IMR-90 (cell line): Measurements from ENCODE around the gene ELL3. TPM values are rescaled to one million over a fixed set of nuclear protein-coding genes. Genes with fewer than 3 reads are reported as not detected.

Experiments
- ATAC-seq: fragments of 200-7000 bp; cut with Tn5 transposase; 2 replicates; pipeline ENCODE4 v1.9.1; 2020; ENCODE audit warnings: low read depth, mild to moderate bottlenecking, moderate library complexity
- BruUV-seq: library from RNA; stranded (reverse); fragments of 400-500 nt; replicated peaks from 2 replicates; lab custom pipeline; 2021; lab: Mats Ljungman, UMichigan
- CTCF ChIA-PET: fragments of 300-600 bp; formaldehyde crosslinking; extraction: SDS; loops from one replicate; lab custom pipeline; 2021; ENCODE audit warnings: antibody characterized with exemption; lab: Yijun Ruan, JAX
- POLR2A ChIA-PET: fragments of 300-600 bp; sonication (Branson Sonifier 250); formaldehyde crosslinking; loops from one replicate; lab custom pipeline; 2022; ENCODE audit warnings: antibody characterized with exemption; ENCODE audit not compliant: unreplicated experiment; lab: Charles Lee
- DNase-seq: peaks from one replicate; pipeline ENCODE4 v3.0.0; 2013
- H2AFZ ChIP-seq: replicated peaks from 2 replicates; pipeline ENCODE3; 2013; ENCODE audit warnings: low read length, mild to moderate bottlenecking; ENCODE audit not compliant: poor library complexity
- H2AK5ac ChIP-seq: 2 replicates; pipeline ENCODE4 v1.6.1; 2013; ENCODE audit warnings: low read depth, low read length, inconsistent platforms
- H2AK9ac ChIP-seq: replicated peaks from 2 replicates; pipeline ENCODE3; 2013; ENCODE audit warnings: mild to moderate bottlenecking, low read depth, low read length, moderate library complexity; ENCODE audit not compliant: poor library complexity
- H2BK120ac ChIP-seq: 2 replicates; pipeline ENCODE4 v1.6.1; 2013; ENCODE audit warnings: low read depth, low read length, inconsistent platforms
- H2BK15ac ChIP-seq: 3 replicates; pipeline ENCODE4 v1.6.1; 2013; ENCODE audit warnings: low read depth, low read length, inconsistent platforms
- H2BK20ac ChIP-seq: 2 replicates; pipeline ENCODE4 v1.6.1; 2013; ENCODE audit warnings: low read depth, mild to moderate bottlenecking, inconsistent platforms, low read length, moderate library complexity
- H2BK5ac ChIP-seq: 2 replicates; pipeline ENCODE4 v1.6.1; 2013; ENCODE audit warnings: mild to moderate bottlenecking, low read depth, low read length, inconsistent platforms; ENCODE audit not compliant: poor library complexity, severe bottlenecking
- H3K14ac ChIP-seq: replicated peaks from 2 replicates; pipeline ENCODE4 v1.6.1; 2013; ENCODE audit warnings: low read depth, low read length, inconsistent platforms
- H3K18ac ChIP-seq: 2 replicates; pipeline ENCODE4 v1.6.1; 2013; ENCODE audit warnings: low read depth, low read length, control low read depth
- H3K23ac ChIP-seq: 2 replicates; pipeline ENCODE4 v1.6.1; 2013; ENCODE audit warnings: low read depth, low read length, inconsistent platforms
- H3K27ac ChIP-seq: 2 replicates; pipeline ENCODE4 v1.5.1; 2013; ENCODE audit warnings: mild to moderate bottlenecking, control low read depth, low read length; ENCODE audit not compliant: insufficient read depth
- H3K27me3 ChIP-seq: 2 replicates; pipeline ENCODE4 v1.6.1; 2013; ENCODE audit warnings: low read length; ENCODE audit not compliant: control insufficient read depth, insufficient read depth
- H3K36me3 ChIP-seq: 2 replicates; pipeline ENCODE4 v1.6.1; 2013; ENCODE audit warnings: low read length, mixed read lengths; ENCODE audit not compliant: control insufficient read depth, insufficient read depth
- H3K4ac ChIP-seq: 2 replicates; pipeline ENCODE4 v1.6.1; 2013; ENCODE audit warnings: low read depth, low read length, inconsistent platforms
- H3K4me1 ChIP-seq: 2 replicates; pipeline ENCODE4 v1.6.1; 2013; ENCODE audit warnings: low read length, mixed read lengths; ENCODE audit not compliant: control insufficient read depth, insufficient read depth
- H3K4me2 ChIP-seq: 2 replicates; pipeline ENCODE4 v1.6.1; 2013; ENCODE audit warnings: low read depth, mild to moderate bottlenecking, control low read depth, low read length, moderate library complexity
- H3K4me3 ChIP-seq: 2 replicates; pipeline ENCODE4 v1.5.1; 2013; ENCODE audit warnings: low read depth, mild to moderate bottlenecking, control low read depth, low read length, moderate library complexity; ENCODE audit not compliant: insufficient read depth
- H3K56ac ChIP-seq: 2 replicates; pipeline ENCODE4 v1.6.1; 2013; ENCODE audit warnings: low read length, inconsistent platforms; ENCODE audit not compliant: insufficient read depth; ENCODE audit errors: extremely low read depth
- H3K79me1 ChIP-seq, 2 experiments: 2 replicates each; pipeline ENCODE4 v1.6.1; 2013; ENCODE audit warnings: low read length in 2 of 2, inconsistent platforms in 1 of 2, low read depth in 1 of 2
- H3K9ac ChIP-seq: 2 replicates; pipeline ENCODE4 v1.6.1; 2013; ENCODE audit warnings: low read depth, low read length, control low read depth
- H3K9me1 ChIP-seq: 2 replicates; pipeline ENCODE4 v1.6.1; 2013; ENCODE audit warnings: low read length, inconsistent platforms; ENCODE audit not compliant: insufficient read depth
- H3K9me3 ChIP-seq: 2 replicates; pipeline ENCODE4 v1.6.1; 2013; ENCODE audit warnings: low read length; ENCODE audit not compliant: control insufficient read depth, insufficient read depth
- H4K20me1 ChIP-seq: 2 replicates; pipeline ENCODE4 v1.6.1; 2013; ENCODE audit warnings: low read length, inconsistent platforms; ENCODE audit not compliant: insufficient read depth
- H4K5ac ChIP-seq: 2 replicates; pipeline ENCODE4 v1.6.1; 2013; ENCODE audit warnings: mild to moderate bottlenecking, low read depth, low read length, control low read depth
- H4K8ac ChIP-seq, 2 experiments: 2 replicates each; pipeline ENCODE4 v1.6.1; 2013; ENCODE audit warnings: low read depth in 2 of 2, low read length in 2 of 2, control low read depth in 1 of 2, inconsistent platforms in 1 of 2
- H4K91ac ChIP-seq: 2 replicates; pipeline ENCODE4 v1.6.1; 2013; ENCODE audit warnings: low read depth, low read length, inconsistent platforms; ENCODE audit not compliant: insufficient read depth
- BHLHE40 ChIP-seq: fragments of 150-350 bp; IDR thresholded peaks from 2 replicates; pipeline ENCODE4 v1.6.1; 2016; ENCODE audit warnings: mild to moderate bottlenecking, low read depth, low read length
- CEBPB ChIP-seq: IDR thresholded peaks from 2 replicates; pipeline ENCODE4 v1.6.1; 2012; ENCODE audit warnings: low read depth, low read length, improper control_type of control experiment
- CHD1 ChIP-seq: IDR thresholded peaks from 2 replicates; pipeline ENCODE4 v1.6.1; 2012; ENCODE audit warnings: low read depth, low read length, improper control_type of control experiment
- MAZ ChIP-seq: IDR thresholded peaks from 2 replicates; pipeline ENCODE4 v1.6.1; 2012; ENCODE audit warnings: low read depth, mild to moderate bottlenecking, low read length, improper control_type of control experiment, moderate library complexity, borderline replicate concordance
- MXI1 ChIP-seq: IDR thresholded peaks from 2 replicates; pipeline ENCODE4 v1.6.1; 2012; ENCODE audit warnings: low read depth, mild to moderate bottlenecking, low read length, moderate library complexity, borderline replicate concordance
- NFE2L2 ChIP-seq: fragments of 150-350 bp; IDR thresholded peaks from 2 replicates; pipeline ENCODE4 v1.6.1; 2016; ENCODE audit warnings: low read depth, mild to moderate bottlenecking, low read length
- POLR2A ChIP-seq: IDR thresholded peaks from 2 replicates; pipeline ENCODE4 v1.6.1; 2012; ENCODE audit warnings: mild to moderate bottlenecking, low read depth, low read length
- RAD21 ChIP-seq: IDR thresholded peaks from 2 replicates; pipeline ENCODE4 v1.6.1; 2012; ENCODE audit warnings: low read length, improper control_type of control experiment
- RCOR1 ChIP-seq: IDR thresholded peaks from 2 replicates; pipeline ENCODE4 v1.6.1; 2012; ENCODE audit warnings: mild to moderate bottlenecking, low read length, improper control_type of control experiment; ENCODE audit not compliant: insufficient replicate concordance
- RFX5 ChIP-seq: IDR thresholded peaks from 2 replicates; pipeline ENCODE4 v1.8.0; 2012; ENCODE audit warnings: low read depth, mild to moderate bottlenecking, low read length, moderate library complexity
- USF2 ChIP-seq: fragments of 150-350 bp; IDR thresholded peaks from 2 replicates; pipeline ENCODE4 v1.6.1; 2017; ENCODE audit warnings: mild to moderate bottlenecking, antibody characterized with exemption, low read length, low read depth
- WGBS, 2 experiments: methylation state at CpG; one replicate each; pipeline versions ENCODE4 v1.1.5 to v1.1.7; 2013; ENCODE audit warnings: missing lambda C conversion rate in 2 of 2; ENCODE audit not compliant: insufficient read length in 1 of 2; ENCODE audit errors: extremely low coverage in 2 of 2; 5-methylcytosine and 5-hydroxymethylcytosine counted together
- dilution Hi-C: fragments of 300-500 bp; cut with HindIII; formaldehyde crosslinking; loops from one replicate; pipeline ENCODE4 v1.14.3; 2018; ENCODE audit warnings: low sequenced_read_pairs; ENCODE audit not compliant: unreplicated experiment
- in situ Hi-C: fragments of 300-500 bp; cut with MboI; formaldehyde crosslinking; loops from 3 replicates; pipeline ENCODE4 v1.14.3; 2019; ENCODE audit warnings: low sequenced_read_pairs, inconsistent platforms, mixed read lengths
- intact Hi-C: fragments of 100-400 bp; cut with micrococcal nuclease; formaldehyde crosslinking; loops from 2 replicates; pipeline ENCODE4 v1.10.0; 2022
- polyA plus RNA-seq, 3 experiments: library from polyadenylated mRNA; depleted of rRNA; stranded (reverse); fragments of >200 nt; gene quantifications; 2 replicates each; pipeline ENCODE4 v1.2.3, GENCODE V29; 2012; ENCODE audit warnings: low replicate concordance in 1 of 3
- total RNA-seq: library from RNA; depleted of rRNA; stranded (reverse); fragments of >200 nt; gene quantifications from 2 replicates; pipeline ENCODE4 v1.2.3, GENCODE V29; 2012
- TF ChIP-seq, protein P1 (sequence below): conservative IDR thresholded peaks from 2 replicates; pipeline ENCODE4 v1.5.1; 2012; ENCODE audit warnings: mild to moderate bottlenecking, low read depth, low read length, improper control_type of control experiment

ELL3 gene
- total and polyA plus RNA-seq, 2 of the 4 experiments (the other 2 are of a cell fraction), result 1.2 to 1.6 TPM

DNA sequence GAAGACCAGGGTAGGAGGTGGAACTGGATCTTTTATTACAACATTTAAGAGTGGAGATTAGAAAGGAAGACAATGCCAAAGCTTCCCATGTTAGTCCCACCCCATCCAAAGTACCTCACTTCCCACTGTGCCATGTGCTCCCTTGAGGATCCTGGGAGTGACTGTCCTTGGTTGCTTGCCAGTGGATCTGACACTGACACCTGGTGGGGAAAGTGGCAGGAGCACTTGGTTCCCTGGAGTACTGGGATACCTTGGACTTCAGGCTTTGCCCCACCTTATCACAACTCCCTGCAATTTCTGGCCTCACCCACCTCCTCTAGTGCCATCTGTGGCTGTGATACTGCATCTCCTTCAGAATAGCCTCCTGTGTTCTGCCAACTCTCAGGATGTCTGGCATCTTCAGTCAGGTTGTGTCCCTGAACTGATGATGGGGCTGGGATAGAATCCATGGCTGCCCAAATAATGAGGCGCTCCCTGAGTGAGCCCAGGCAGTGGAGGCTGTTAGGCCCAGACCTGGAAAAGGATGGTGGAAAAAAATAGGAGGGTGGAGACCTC is 1.3 kb downstream of the ELL3 start (continued):
- no peak for TF ChIP-seq RCOR1

- TF ChIP-seq MXI1, result no peak
- no peak for TF ChIP-seq CEBPB
- TF ChIP-seq CHD1, result no peak
- no peak for TF ChIP-seq MAZ
- no peak for TF ChIP-seq POLR2A
- TF ChIP-seq BHLHE40, result no peak
- TF ChIP-seq RCOR1, result no peak
- TF ChIP-seq RAD21, result no peak
- no peak for TF ChIP-seq RFX5
- no peak for TF ChIP-seq NFE2L2
- no peak for TF ChIP-seq USF2
- TF ChIP-seq, protein P1, sequence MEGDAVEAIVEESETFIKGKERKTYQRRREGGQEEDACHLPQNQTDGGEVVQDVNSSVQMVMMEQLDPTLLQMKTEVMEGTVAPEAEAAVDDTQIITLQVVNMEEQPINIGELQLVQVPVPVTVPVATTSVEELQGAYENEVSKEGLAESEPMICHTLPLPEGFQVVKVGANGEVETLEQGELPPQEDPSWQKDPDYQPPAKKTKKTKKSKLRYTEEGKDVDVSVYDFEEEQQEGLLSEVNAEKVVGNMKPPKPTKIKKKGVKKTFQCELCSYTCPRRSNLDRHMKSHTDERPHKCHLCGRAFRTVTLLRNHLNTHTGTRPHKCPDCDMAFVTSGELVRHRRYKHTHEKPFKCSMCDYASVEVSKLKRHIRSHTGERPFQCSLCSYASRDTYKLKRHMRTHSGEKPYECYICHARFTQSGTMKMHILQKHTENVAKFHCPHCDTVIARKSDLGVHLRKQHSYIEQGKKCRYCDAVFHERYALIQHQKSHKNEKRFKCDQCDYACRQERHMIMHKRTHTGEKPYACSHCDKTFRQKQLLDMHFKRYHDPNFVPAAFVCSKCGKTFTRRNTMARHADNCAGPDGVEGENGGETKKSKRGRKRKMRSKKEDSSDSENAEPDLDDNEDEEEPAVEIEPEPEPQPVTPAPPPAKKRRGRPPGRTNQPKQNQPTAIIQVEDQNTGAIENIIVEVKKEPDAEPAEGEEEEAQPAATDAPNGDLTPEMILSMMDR, result no peak
- POLR2A ChIA-PET, result no interaction called here
- in situ Hi-C loops, result no loop called here
These were observed 2.7 kb downstream of the ELL3 start for GRCh38 chr15:43774062-43774461.

More at GRCh38 chr15:43774062-43774461, 2.7 kb downstream of the ELL3 start:
- Histone ChIP-seq H2BK15ac (no peak overlapping the region), H3K9me3 (no peaks in the 10 kb centered on the region), H3K18ac (no peak overlapping the region), H3K27me3 (no peaks in the 10 kb centered on the region), H3K23ac (no peak overlapping the region), H3K27ac (no peak overlapping the region), H4K20me1 (no peaks in the 10 kb centered on the region; the same call in none of the 2 replicates), H2BK120ac (no peak overlapping the region), H3K4ac (no peak overlapping the region), H3K4me1 (peaks cover 5% of the 10 kb centered on the region; the same call in 1 of the 2 replicates), H2AK5ac (no peak overlapping the region), H2BK5ac (no peak overlapping the region), H3K56ac (no peak overlapping the region), H3K36me3 (peaks cover 19% of the 10 kb centered on the region), H4K5ac (no peak overlapping the region), H2BK20ac (no peak overlapping the region), H3K14ac (no peak overlapping the region), H4K8ac (no peak overlapping the region), H3K9me1 (0 out of 2 replicates have a peak, but pooled peaks cover 4% of the 10 kb centered on the region), H2AK9ac (no peak overlapping the region), H3K4me2 (no peak overlapping the region), H3K4me3 (no peak overlapping the region), H2AFZ (no peak overlapping the region), H4K91ac (no peak overlapping the region), H3K79me1 (peaks cover 10 to 15% of the 10 kb centered on the region in 2 experiments; a peak in 3 of 4 replicates), H3K9ac (no peak overlapping the region)
- ATAC-seq (no peak), DNase-seq (no peak)
- dilution Hi-C loops (no loop called here), intact Hi-C loops (loop anchor here (10.0 kb wide), 1 partner anchor 259 kb away; the partner anchor contains the start of gene MAP1A)
- BruUV-seq, result no TSS peak
- CTCF ChIA-PET, result no interaction called here
- 89% methylated on average over 3 of the region's 4 CpGs; no CpG with 5 or more reads in 1 of the 2 experiments for WGBS, 2 experiments
